Breast epithelium (tissue), 4 donors: ENCODE data around the gene TOP3B. TPM values are rescaled to one million over a fixed set of nuclear protein-coding genes. Genes with fewer than 3 reads are reported as not detected.

Source experiments
- DNase-seq, 2 donors: peaks; one replicate each; pipeline ENCODE4 v3.0.0-alpha.2; 2019; ENCODE audit warnings: low spot score in 2 of 2
- H3K27ac ChIP-seq, 2 donors: fragments of 200-600 bp; sonication (generic) in 1 of 2; one replicate each; pipeline ENCODE4 v1.5.1; 2016 to 2019; ENCODE audit warnings: mild to moderate bottlenecking in 1 of 2
- H3K27me3 ChIP-seq, 2 donors: fragments of 200-600 bp; sonication (generic) in 1 of 2; one replicate each; pipeline versions ENCODE4 v1.5.1 to v1.6.0; 2017 to 2019; ENCODE audit warnings: control low read depth in 1 of 2, mild to moderate bottlenecking in 1 of 2
- H3K36me3 ChIP-seq: fragments of 200-600 bp; one replicate; pipeline ENCODE4 v1.5.1; 2019
- H3K4me1 ChIP-seq, 2 donors: fragments of 200-600 bp; sonication (generic); one replicate each; pipeline ENCODE4 v1.5.1; 2016 to 2019; ENCODE audit warnings: control low read depth in 1 of 2
- H3K4me3 ChIP-seq, 3 donors: fragments of 200-600 bp; sonication (generic); 1 replicate in 2 of 3; 2 replicates in 1 of 3; pipeline ENCODE4 v1.5.1; 2016 to 2019; ENCODE audit warnings: mild to moderate bottlenecking in 3 of 3, moderate library complexity in 2 of 3
- H3K9me3 ChIP-seq, 2 donors: fragments of 200-600 bp; sonication (generic) in 1 of 2; one replicate each; pipeline ENCODE4 v1.5.1; 2016 to 2019; ENCODE audit warnings: control low read depth in 1 of 2
- POLR2A ChIP-seq: fragments of 450-650 bp; IDR thresholded peaks from one replicate; pipeline ENCODE4 v1.6.1; 2016; ENCODE audit warnings: antibody characterized with exemption, mild to moderate bottlenecking, moderate library complexity
- POLR2AphosphoS5 ChIP-seq, 3 donors: sonication (generic); formaldehyde crosslinking; IDR thresholded peaks; one replicate each; pipeline ENCODE4 v1.6.1; 2017; ENCODE audit warnings: antibody characterized with exemption in 3 of 3
- intact Hi-C: fragments of 100-400 bp; cut with DNase I; formaldehyde crosslinking; loops from one replicate; pipeline ENCODE4 v1.15.1; 2023; ENCODE audit warnings: low total_unique reads
- total RNA-seq, 3 donors: library from RNA; depleted of rRNA; stranded (reverse); fragments of >200 nt; gene quantifications; one replicate each; pipeline ENCODE4 v1.1.0, GENCODE V29; 2016
- TF ChIP-seq, protein P1 (sequence below), 3 donors: fragments of 450-650 bp; IDR thresholded peaks; one replicate each; pipeline ENCODE4 v1.5.1; 2016 to 2017; ENCODE audit warnings: antibody characterized with exemption in 3 of 3, mild to moderate bottlenecking in 3 of 3, moderate library complexity in 3 of 3

Gene TOP3B
- total RNA-seq, 3 donors from 2014 or later = 20.2 to 34.8 (median 33.1) TPM

DNA sequence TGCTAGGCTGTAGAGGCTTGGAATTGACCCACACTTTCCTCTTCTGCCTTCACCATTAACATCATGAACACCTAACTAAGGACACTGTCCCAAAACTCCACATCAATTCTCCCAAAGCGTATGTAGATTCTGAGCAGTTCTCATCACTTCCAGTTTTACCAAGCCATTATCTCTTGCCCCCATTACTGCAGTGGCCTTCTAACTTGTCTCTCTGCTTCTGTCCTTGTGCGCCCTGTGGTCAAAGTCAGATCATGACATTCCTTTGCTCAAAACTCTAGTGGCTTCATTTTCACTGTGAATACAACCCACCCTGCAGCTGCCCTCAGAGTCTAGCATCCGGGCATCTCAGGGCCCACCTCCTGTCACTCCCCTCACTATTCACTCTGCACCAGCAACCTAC, 13.1 kb upstream of the TOP3B start:
- H3K27ac ChIP-seq = no peak overlapping the region
- H3K9me3 ChIP-seq = no peaks in the 10 kb centered on the region
- H3K4me1 ChIP-seq = no peaks in the 10 kb centered on the region
- H3K4me3 ChIP-seq = no peak overlapping the region
- intact Hi-C loops = no loop called here
- DNase-seq = no peak
- H3K27me3 ChIP-seq = no peaks in the 10 kb centered on the region
- no peak for TF ChIP-seq POLR2A
- TF ChIP-seq POLR2AphosphoS5 (IDR thresholded peaks at IDR 0.05) = no peak
- H3K36me3 ChIP-seq = no peaks in the 10 kb centered on the region

- DNase-seq = no peak
- Histone ChIP-seq H3K27ac (no peak overlapping the region), H3K4me1 (no peaks in the 10 kb centered on the region), H3K4me3 (no peak overlapping the region), H3K27me3 (no peaks in the 10 kb centered on the region), H3K36me3 (no peaks in the 10 kb centered on the region), H3K9me3 (no peaks in the 10 kb centered on the region)
- TF ChIP-seq, protein P1, sequence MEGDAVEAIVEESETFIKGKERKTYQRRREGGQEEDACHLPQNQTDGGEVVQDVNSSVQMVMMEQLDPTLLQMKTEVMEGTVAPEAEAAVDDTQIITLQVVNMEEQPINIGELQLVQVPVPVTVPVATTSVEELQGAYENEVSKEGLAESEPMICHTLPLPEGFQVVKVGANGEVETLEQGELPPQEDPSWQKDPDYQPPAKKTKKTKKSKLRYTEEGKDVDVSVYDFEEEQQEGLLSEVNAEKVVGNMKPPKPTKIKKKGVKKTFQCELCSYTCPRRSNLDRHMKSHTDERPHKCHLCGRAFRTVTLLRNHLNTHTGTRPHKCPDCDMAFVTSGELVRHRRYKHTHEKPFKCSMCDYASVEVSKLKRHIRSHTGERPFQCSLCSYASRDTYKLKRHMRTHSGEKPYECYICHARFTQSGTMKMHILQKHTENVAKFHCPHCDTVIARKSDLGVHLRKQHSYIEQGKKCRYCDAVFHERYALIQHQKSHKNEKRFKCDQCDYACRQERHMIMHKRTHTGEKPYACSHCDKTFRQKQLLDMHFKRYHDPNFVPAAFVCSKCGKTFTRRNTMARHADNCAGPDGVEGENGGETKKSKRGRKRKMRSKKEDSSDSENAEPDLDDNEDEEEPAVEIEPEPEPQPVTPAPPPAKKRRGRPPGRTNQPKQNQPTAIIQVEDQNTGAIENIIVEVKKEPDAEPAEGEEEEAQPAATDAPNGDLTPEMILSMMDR (IDR thresholded peaks at IDR 0.05) = no peak
- TF ChIP-seq POLR2AphosphoS5 (IDR thresholded peaks at IDR 0.05) (no peak), POLR2A (no peak)
- intact Hi-C loops = loop anchor here (5.0 kb wide), 1 partner anchor 417 kb away; no protein-coding TSS in a partner anchor
These were observed 12.4 kb upstream of the TOP3B start for GRCh38 chr22:21994881-21995444.

DNA sequence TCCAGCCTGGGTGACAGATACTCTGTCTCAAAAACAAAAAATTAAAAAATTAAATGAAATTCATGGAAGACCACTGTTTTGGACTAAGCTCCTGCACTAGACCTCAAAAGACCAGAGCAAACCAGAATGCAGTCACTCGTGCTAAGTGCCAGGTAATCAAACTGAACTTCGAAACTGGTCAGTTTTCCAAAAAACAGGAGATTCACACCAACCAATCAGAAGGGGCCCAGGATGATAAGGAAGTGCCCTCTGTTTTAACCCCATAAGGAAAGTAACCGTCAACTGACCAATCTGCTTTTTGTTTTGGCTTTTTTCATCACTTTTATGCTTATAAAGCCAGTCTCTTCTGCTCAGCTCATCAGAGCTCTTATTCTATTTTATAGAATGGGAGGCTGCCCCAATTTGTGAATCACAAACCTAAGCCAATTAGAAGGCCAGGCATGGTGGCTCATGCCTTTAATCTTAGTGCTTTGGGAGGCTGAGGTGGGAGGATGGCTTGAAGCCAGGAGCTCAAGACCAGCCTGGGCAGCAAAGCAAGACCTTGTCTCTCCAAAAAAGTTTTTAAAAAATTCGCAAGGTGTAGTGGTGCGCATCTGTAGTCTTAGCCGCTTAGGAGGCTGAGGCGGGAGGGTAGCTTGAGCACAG, 10.1 kb upstream of the TOP3B start:
- intact Hi-C loops = loop anchor here (5.0 kb wide), 1 partner anchor 420 kb away; no protein-coding TSS in a partner anchor
- DNase-seq = no peak
- H3K4me1 ChIP-seq = no peaks in the 10 kb centered on the region
- H3K27me3 ChIP-seq = no peaks in the 10 kb centered on the region
- H3K4me3 ChIP-seq = no peak overlapping the region
- no peak overlapping the region for H3K27ac ChIP-seq
- no peaks in the 10 kb centered on the region for H3K9me3 ChIP-seq
- no peaks in the 10 kb centered on the region for H3K36me3 ChIP-seq
- TF ChIP-seq POLR2A = no peak
- no peak for TF ChIP-seq POLR2AphosphoS5 (IDR thresholded peaks at IDR 0.05)
- TF ChIP-seq, protein P1 (IDR thresholded peaks at IDR 0.05) = no peak

- DNase-seq = no peak
- TF ChIP-seq POLR2AphosphoS5 (IDR thresholded peaks at IDR 0.05) (no peak), POLR2A (no peak)
- TF ChIP-seq, protein P1 (IDR thresholded peaks at IDR 0.05) = no peak
- intact Hi-C loops = loop anchor here (5.0 kb wide), 1 partner anchor 421 kb away; no protein-coding TSS in a partner anchor
These were observed 9.2 kb upstream of the TOP3B start for GRCh38 chr22:21991774-21992173.

DNA sequence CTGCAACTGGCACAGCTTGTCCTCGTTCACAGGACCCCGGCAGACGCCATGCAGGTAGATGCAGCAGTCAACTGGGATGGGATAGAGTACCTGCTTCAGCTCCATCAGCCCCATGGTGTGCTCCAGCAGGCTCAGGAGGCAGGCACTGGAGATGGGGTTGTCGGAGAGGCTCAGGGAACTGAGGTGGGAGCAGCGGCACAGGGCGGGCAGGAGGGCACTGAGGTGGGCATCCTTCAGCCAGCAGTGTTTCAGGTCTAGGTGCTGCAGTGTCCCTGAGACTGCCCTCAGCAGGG, 8.7 kb upstream of the TOP3B start:
- Histone ChIP-seq H3K4me3 (no peak overlapping the region), H3K4me1 (no peaks in the 10 kb centered on the region), H3K27me3 (no peaks in the 10 kb centered on the region), H3K9me3 (no peaks in the 10 kb centered on the region), H3K36me3 (no peaks in the 10 kb centered on the region), H3K27ac (no peak overlapping the region)
- no peak for TF ChIP-seq POLR2AphosphoS5 (IDR thresholded peaks at IDR 0.05)
- DNase-seq = no peak
- intact Hi-C loops = loop anchor here (5.0 kb wide), 1 partner anchor 421 kb away; no protein-coding TSS in a partner anchor

More at GRCh38 chr22:21991774-21992173, 9.2 kb upstream of the TOP3B start:
- H3K27me3 ChIP-seq = no peaks in the 10 kb centered on the region
- H3K9me3 ChIP-seq = no peaks in the 10 kb centered on the region
- H3K36me3 ChIP-seq = no peaks in the 10 kb centered on the region
- H3K4me1 ChIP-seq = no peaks in the 10 kb centered on the region
- no peak overlapping the region for H3K27ac ChIP-seq
- H3K4me3 ChIP-seq = no peak overlapping the region
